DMS 273 (cell line): Measurements from ENCODE around the gene CD34.
"Not testable (repeated sequence)": the region's sequence is repeated elsewhere in the genome, so short reads cannot be mapped to it uniquely, and the experiment has no call there.

Experiments used
- DNase-seq: peaks from one replicate; lab custom pipeline; 2025; ENCODE audit not compliant: unreplicated experiment; lab: John Stamatoyannopoulos, UW

Gene CD34

GRCh38 chr1:207933205-207933800, 22.4 kb upstream of the CD34 start:
- DNase-seq: no peak

- DNase-seq: no peak
Measured at GRCh38 chr1:207926984-207927383, 16.1 kb upstream of the CD34 start.

GRCh38 chr1:207925969-207926368, 15.0 kb upstream of the CD34 start:
- DNase-seq: not testable (repeated sequence)

- DNase-seq: peak; percentile 67
Measured at GRCh38 chr1:207925210-207925609, 14.3 kb upstream of the CD34 start.

GRCh38 chr1:207923561-207923960, 12.6 kb upstream of the CD34 start:
- no peak for DNase-seq

GRCh38 chr1:207923121-207923520, 12.2 kb upstream of the CD34 start:
- DNase-seq: peak; percentile 8

GRCh38 chr1:207922554-207922953, 11.6 kb upstream of the CD34 start:
- DNase-seq: no peak

GRCh38 chr1:207921321-207921720, 10.4 kb upstream of the CD34 start:
- DNase-seq: no peak

GRCh38 chr1:207920444-207921021, 9.6 kb upstream of the CD34 start:
- peak; percentile 8 for DNase-seq

GRCh38 chr1:207919523-207920170, 8.7 kb upstream of the CD34 start:
- DNase-seq: peak; percentile 68

- DNase-seq: no peak
Measured at GRCh38 chr1:207918581-207918980, 7.7 kb upstream of the CD34 start.

- no peak for DNase-seq
Measured at GRCh38 chr1:207918011-207918410, 7.1 kb upstream of the CD34 start.

GRCh38 chr1:207917080-207917479, 6.2 kb upstream of the CD34 start:
- DNase-seq: no peak

GRCh38 chr1:207913951-207914350, 3.0 kb upstream of the CD34 start:
- no peak for DNase-seq

GRCh38 chr1:207911856-207912760, 1.2 kb upstream of the CD34 start:
- DNase-seq: no peak

GRCh38 chr1:207909687-207910086, 1.2 kb downstream of the CD34 start:
- no peak for DNase-seq

GRCh38 chr1:207908107-207908734, 2.7 kb downstream of the CD34 start:
- DNase-seq: no peak

GRCh38 chr1:207904391-207904790, 6.5 kb downstream of the CD34 start:
- DNase-seq: no peak

- DNase-seq: no peak
Measured at GRCh38 chr1:207903767-207904166, 7.2 kb downstream of the CD34 start.

- DNase-seq: no peak
Measured at GRCh38 chr1:207903053-207903452, 7.9 kb downstream of the CD34 start.

GRCh38 chr1:207902566-207902965, 8.4 kb downstream of the CD34 start:
- no peak for DNase-seq
